Esophagus muscularis mucosa (tissue), 4 donors: ENCODE measurements around the gene PLCH1. TPM values are rescaled to one million over a fixed set of nuclear protein-coding genes. Genes with fewer than 3 reads are reported as not detected.
"Not testable (repeated sequence)": the region's sequence is repeated elsewhere in the genome, so short reads cannot be mapped to it uniquely, and the experiment has no call there.

ENCODE experiments used
- DNase-seq: peaks from one replicate; pipeline ENCODE4 v3.0.0-alpha.2; 2017; ENCODE audit errors: extremely low spot score
- H3K27ac ChIP-seq, 4 donors: fragments of 200-600 bp; sonication (generic); replicated peaks in 1 of 4; 1 replicate in 3 of 4; 2 replicates in 1 of 4; pipeline ENCODE4 v1.5.1; 2016 to 2019; ENCODE audit warnings: mild to moderate bottlenecking in 1 of 4
- H3K27me3 ChIP-seq, 4 donors: fragments of 200-600 bp; sonication (generic); one replicate each; pipeline versions ENCODE4 v1.5.1 to v1.6.0; 2016 to 2019
- H3K36me3 ChIP-seq, 4 donors: fragments of 200-600 bp; sonication (generic); one replicate each; pipeline ENCODE4 v1.5.1; 2016 to 2019
- H3K4me1 ChIP-seq, 4 donors: fragments of 200-600 bp; sonication (generic); one replicate each; pipeline ENCODE4 v1.5.1; 2016 to 2019
- H3K4me3 ChIP-seq, 4 donors: fragments of 200-600 bp; sonication (generic); 1 replicate in 2 of 4; 2 replicates in 2 of 4; pipeline ENCODE4 v1.5.1; 2016 to 2019; ENCODE audit warnings: mild to moderate bottlenecking in 4 of 4, moderate library complexity in 1 of 4
- H3K9me3 ChIP-seq, 4 donors: fragments of 200-600 bp; sonication (generic); 1 replicate in 3 of 4; 2 replicates in 1 of 4; pipeline ENCODE4 v1.5.1; 2016 to 2019
- CTCF ChIP-seq, 3 experiments: fragments of 200-600 bp in 2 of 3; fragments of 450-650 bp in 1 of 3; sonication (generic) in 2 of 3; IDR thresholded peaks; one replicate each; pipeline ENCODE4 v1.5.1; 2017 to 2019; ENCODE audit warnings: antibody characterized with exemption in 3 of 3, mild to moderate bottlenecking in 2 of 3, moderate library complexity in 1 of 3
- EP300 ChIP-seq: sonication (generic); formaldehyde crosslinking; IDR thresholded peaks from one replicate; pipeline ENCODE4 v1.6.1; 2017; ENCODE audit warnings: antibody characterized with exemption
- POLR2A ChIP-seq: fragments of 450-650 bp; IDR thresholded peaks from one replicate; pipeline ENCODE4 v1.6.1; 2017; ENCODE audit warnings: antibody characterized with exemption, moderate library complexity, mild to moderate bottlenecking, low read depth
- POLR2AphosphoS5 ChIP-seq, 2 donors: sonication (generic); formaldehyde crosslinking; IDR thresholded peaks; one replicate each; pipeline ENCODE4 v1.6.1; 2017; ENCODE audit warnings: antibody characterized with exemption in 2 of 2
- WGBS: methylation state at CpG from one replicate; pipeline ENCODE4 v1.1.5; 2018; 5-methylcytosine and 5-hydroxymethylcytosine counted together
- intact Hi-C: fragments of 100-400 bp; cut with DNase I; formaldehyde crosslinking; loops from one replicate; pipeline ENCODE4 v1.15.1; 2023
- total RNA-seq, 4 donors: library from RNA; depleted of rRNA; stranded (reverse); fragments of >200 nt; gene quantifications; one replicate each; pipeline versions ENCODE4 v1.1.0 to v1.2.1, GENCODE V29; 2016

The PLCH1 gene
- total RNA-seq, 4 donors from 2014 or later: under 0.01 to 0.52 (median 0.36) TPM

- no peaks in the 10 kb centered on the region for H3K27me3 ChIP-seq
- DNase-seq: no peak
- H3K27ac ChIP-seq: no peak overlapping the region
- intact Hi-C loops: no loop called here
- no peak overlapping the region for H3K4me3 ChIP-seq
- peaks cover 0 to 10% (median 5%) of the 10 kb centered on the region in 4 donors for H3K4me1 ChIP-seq
- no peaks in the 10 kb centered on the region for H3K9me3 ChIP-seq
- no peaks in the 10 kb centered on the region for H3K36me3 ChIP-seq
- TF ChIP-seq CTCF (IDR thresholded peaks at IDR 0.05): no peak
- no peak for TF ChIP-seq POLR2A
- TF ChIP-seq EP300: no peak
- TF ChIP-seq POLR2AphosphoS5 (IDR thresholded peaks at IDR 0.05): no peak
- WGBS: 82% methylated on average over 4 of the region's 4 CpGs
These were observed 105.3 kb downstream of the PLCH1 start for GRCh38 chr3:155639462-155640055.

GRCh38 chr3:155638461-155638860 lies 106.4 kb downstream of the PLCH1 start:
- H3K27me3 ChIP-seq, H3K9me3 ChIP-seq, intact Hi-C loops, DNase-seq, H3K36me3 ChIP-seq, H3K27ac ChIP-seq, H3K4me1 ChIP-seq, H3K4me3 ChIP-seq: not testable (repeated sequence)

- Histone ChIP-seq H3K9me3 (no peaks in the 10 kb centered on the region), H3K27ac (no peak overlapping the region), H3K4me1 (peaks cover 0 to 10% (median 5%) of the 10 kb centered on the region in 4 donors), H3K36me3 (no peaks in the 10 kb centered on the region), H3K27me3 (no peaks in the 10 kb centered on the region), H3K4me3 (no peak overlapping the region)
- intact Hi-C loops: no loop called here
- WGBS: 65% methylated on average over 2 of the region's 2 CpGs
- TF ChIP-seq POLR2AphosphoS5 (IDR thresholded peaks at IDR 0.05) (no peak), EP300 (no peak)
- DNase-seq: no peak
These were observed 107.3 kb downstream of the PLCH1 start for GRCh38 chr3:155637567-155637966.

- no peaks in the 10 kb centered on the region for H3K9me3 ChIP-seq
- DNase-seq: no peak
- H3K36me3 ChIP-seq: no peaks in the 10 kb centered on the region
- TF ChIP-seq CTCF (IDR thresholded peaks at IDR 0.05): no peak
- TF ChIP-seq POLR2A: no peak
- TF ChIP-seq EP300: no peak
- no peak for TF ChIP-seq POLR2AphosphoS5 (IDR thresholded peaks at IDR 0.05)
- 68% methylated on average over 1 of the region's 1 CpG for WGBS
- H3K4me1 ChIP-seq: peaks cover 0 to 10% (median 5%) of the 10 kb centered on the region in 4 donors
- intact Hi-C loops: no loop called here
- no peak overlapping the region for H3K4me3 ChIP-seq
- H3K27me3 ChIP-seq: no peaks in the 10 kb centered on the region
- H3K27ac ChIP-seq: no peak overlapping the region
These were observed 109.8 kb downstream of the PLCH1 start for GRCh38 chr3:155635056-155635455.

GRCh38 chr3:155634121-155634719 lies 110.7 kb downstream of the PLCH1 start:
- H3K4me1 ChIP-seq: peaks cover 0 to 10% (median 5%) of the 10 kb centered on the region in 4 donors
- intact Hi-C loops: no loop called here
- WGBS: 93% methylated on average over 3 of the region's 3 CpGs

More at GRCh38 chr3:155634121-155634719, 110.7 kb downstream of the PLCH1 start:
- Histone ChIP-seq H3K9me3 (no peaks in the 10 kb centered on the region), H3K4me3 (no peak overlapping the region), H3K27me3 (no peaks in the 10 kb centered on the region), H3K27ac (no peak overlapping the region), H3K36me3 (no peaks in the 10 kb centered on the region)
- DNase-seq: no peak
- TF ChIP-seq POLR2AphosphoS5 (IDR thresholded peaks at IDR 0.05): no peak
- no peak for TF ChIP-seq CTCF (IDR thresholded peaks at IDR 0.05)
- no peak for TF ChIP-seq POLR2A
- no peak for TF ChIP-seq EP300
